DMS79 (cell line): Measurements from ENCODE around the gene RFTN2.
"Not testable (repeated sequence)": the region's sequence is repeated elsewhere in the genome, so short reads cannot be mapped to it uniquely, and the experiment has no call there.

ENCODE experiments used
- DNase-seq: peaks from one replicate; lab custom pipeline; 2025; lab: John Stamatoyannopoulos, UW

RFTN2 gene

GRCh38 chr2:197674591-197674990, 796 bp downstream of the RFTN2 start:
- no peak for DNase-seq

- DNase-seq: no peak
These were observed 1.3 kb downstream of the RFTN2 start for GRCh38 chr2:197674060-197674459.

GRCh38 chr2:197673606-197674005, 1.8 kb downstream of the RFTN2 start:
- no peak for DNase-seq

DNA sequence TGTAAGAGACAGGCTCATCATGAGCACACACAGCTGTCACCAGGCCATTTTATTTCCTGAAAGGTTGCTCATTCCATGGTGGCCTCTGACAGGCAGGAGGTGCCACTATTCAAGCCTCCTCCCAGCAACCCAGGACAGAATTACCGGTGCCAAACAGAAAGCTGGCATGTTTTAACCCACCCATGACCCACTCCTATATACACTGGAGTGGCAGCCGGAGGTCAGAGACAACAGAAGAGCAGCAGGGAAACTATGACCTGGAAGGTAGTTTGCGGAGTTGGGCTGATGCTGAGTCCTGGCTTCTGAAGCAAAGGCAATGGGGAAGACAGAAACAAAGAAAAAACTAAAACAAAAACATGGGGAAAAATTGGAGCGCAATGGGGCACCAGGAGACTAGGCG, 2.3 kb downstream of the RFTN2 start:
- no peak for DNase-seq

- DNase-seq: no peak
These were observed 3.0 kb downstream of the RFTN2 start for GRCh38 chr2:197672371-197672893.

DNA sequence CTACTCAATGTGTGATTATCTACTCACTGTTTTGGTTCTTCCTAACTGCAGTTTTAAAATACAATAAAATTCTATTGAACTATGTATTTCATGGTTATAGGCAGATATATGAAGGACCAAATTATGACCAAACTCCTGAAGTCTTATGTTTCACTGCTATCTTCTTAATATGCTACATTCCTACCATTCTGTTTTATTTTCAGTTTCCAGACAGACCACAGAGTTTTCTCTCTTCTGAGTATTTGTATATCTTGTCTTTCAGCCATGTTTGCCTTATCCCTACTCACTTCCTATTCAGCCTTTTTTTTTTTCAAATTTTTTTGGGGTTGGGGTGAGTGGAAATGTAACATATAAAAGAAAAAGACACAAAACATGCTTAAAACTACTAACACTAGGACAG, 6.3 kb downstream of the RFTN2 start:
- DNase-seq: no peak

DNA sequence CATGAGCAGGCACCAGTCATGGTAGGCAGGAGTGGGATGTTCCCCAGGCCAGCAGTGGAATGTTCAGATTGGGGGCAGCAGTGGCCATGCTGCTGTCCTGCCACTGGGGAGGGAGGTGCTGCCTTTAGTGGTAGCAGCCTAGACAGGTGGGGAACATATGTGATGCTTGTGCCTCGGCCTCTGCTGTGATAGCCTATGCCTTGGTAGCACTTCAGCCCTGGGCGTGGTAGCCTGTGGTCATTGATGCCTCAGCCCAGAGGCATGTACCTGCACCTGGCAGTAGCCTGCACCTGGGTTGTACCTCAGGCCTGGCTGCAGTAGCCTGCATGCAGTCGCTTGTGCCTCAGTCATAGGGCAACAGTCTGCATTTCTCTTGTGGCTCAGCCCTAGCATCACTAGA, 7.1 kb downstream of the RFTN2 start:
- DNase-seq: no peak

GRCh38 chr2:197666277-197666676, 9.1 kb downstream of the RFTN2 start:
- DNase-seq: no peak

DNA sequence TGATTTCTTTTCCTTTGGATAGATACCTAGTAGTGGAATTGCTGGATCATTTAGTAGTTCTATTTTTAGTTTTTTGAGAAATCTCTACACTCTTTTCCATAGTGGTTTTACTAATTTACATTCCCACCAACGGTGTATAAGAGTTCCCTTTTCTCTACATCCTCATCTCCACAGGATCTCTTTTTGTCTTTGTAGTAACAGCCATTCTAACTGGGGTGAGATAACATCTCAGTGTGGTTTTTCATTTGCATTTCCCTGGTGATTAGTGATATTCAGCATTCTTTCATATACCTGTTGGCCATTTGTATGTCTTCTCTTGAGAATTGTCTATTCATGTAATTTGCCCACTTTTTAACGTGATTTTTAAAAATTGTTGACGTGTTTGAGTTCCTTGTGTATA, 13.8 kb downstream of the RFTN2 start:
- DNase-seq: no peak

DNA sequence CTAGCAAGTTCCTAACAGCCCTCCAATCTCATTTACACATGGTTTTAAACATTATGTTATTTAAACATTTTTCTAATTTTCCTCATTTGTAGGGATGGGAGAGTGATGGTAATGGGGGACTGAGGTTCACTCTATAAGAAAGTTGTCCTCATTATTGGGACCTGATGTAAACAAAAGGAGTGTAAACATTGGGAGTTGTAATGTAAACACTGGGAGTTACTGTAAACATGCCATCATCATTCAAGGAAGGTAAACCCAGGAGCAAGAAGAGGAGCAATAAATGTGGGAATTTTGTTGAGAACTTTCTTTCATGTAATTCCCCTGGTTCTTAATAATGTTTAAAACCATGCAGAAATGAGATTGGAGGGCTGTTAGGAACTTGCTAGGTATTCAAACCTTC, 17.8 kb downstream of the RFTN2 start:
- no peak for DNase-seq

- no peak for DNase-seq
These were observed 27.3 kb downstream of the RFTN2 start for GRCh38 chr2:197647961-197648690.

DNA sequence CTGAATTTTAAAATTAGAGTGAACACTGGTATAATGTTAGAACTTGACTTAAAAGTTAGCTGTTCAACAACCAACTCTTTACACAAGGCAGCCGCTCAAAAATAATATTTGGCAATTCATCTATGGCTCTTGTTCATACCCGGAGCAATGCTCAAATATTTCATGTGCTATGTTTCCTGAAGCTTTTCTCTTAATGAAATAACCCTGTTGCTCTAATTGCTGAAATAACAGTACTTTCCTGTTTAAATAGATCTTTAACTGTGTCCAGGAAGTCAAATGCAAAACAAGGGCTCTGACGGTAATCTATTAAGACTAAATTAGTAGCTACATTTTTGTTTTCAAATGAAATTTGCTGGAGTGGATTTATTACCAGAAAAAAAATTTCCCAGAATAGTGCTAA, 33.7 kb downstream of the RFTN2 start:
- no peak for DNase-seq

GRCh38 chr2:197640571-197641122, 34.7 kb downstream of the RFTN2 start:
- not testable (repeated sequence) for DNase-seq

GRCh38 chr2:197633109-197633657, 42.2 kb downstream of the RFTN2 start:
- DNase-seq: no peak

DNA sequence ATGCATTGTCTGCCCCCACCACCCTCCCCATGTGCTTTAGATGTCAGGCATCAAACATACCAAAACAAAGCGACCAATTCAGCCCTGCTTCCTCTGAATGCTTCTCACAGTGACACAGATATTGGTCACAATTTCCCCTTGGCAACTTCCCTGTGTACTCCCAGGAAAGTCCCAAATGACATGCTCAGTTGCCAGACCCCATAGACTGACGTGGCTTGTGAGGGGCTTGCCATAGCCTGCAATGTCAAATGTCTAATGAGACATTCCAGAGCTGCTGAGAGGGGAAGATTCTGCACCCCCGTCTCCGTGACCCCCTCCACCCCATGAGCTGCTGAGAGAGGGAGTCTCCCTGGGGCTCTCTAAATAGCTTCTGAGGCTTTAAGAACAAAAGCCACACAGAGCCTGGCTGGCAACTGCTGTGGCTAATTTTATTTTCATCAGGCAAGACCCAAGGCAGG, 47.3 kb downstream of the RFTN2 start:
- no peak for DNase-seq

GRCh38 chr2:197626965-197627625, 48.3 kb downstream of the RFTN2 start:
- DNase-seq: no peak

GRCh38 chr2:197620133-197620532, 55.3 kb downstream of the RFTN2 start:
- DNase-seq: no peak

GRCh38 chr2:197615016-197615652, 60.3 kb downstream of the RFTN2 start:
- DNase-seq: no peak

- DNase-seq: no peak
These were observed 60.9 kb downstream of the RFTN2 start for GRCh38 chr2:197614532-197614931.

DNA sequence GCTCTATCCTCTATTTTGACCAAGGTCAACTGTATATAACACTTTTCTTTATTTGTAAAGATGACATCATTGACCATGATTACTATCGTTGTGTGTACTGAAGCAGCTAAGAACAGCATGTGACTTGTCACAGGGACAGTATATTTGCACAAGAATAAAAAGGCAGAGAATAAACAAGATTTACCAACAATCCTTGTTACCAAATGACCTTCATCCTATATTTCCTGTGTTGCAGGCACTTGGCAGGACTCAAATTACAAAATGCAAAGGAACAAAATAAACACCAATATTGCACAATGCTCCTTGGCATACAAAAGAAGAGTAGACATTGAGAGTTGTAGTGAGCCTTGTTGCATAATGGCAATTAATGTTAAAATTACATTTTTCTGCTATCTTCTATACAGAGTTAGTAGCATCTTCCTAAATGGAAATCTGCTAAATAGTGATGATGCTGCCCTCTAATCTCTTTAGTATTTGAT, 61.8 kb downstream of the RFTN2 start:
- DNase-seq: no peak

DNA sequence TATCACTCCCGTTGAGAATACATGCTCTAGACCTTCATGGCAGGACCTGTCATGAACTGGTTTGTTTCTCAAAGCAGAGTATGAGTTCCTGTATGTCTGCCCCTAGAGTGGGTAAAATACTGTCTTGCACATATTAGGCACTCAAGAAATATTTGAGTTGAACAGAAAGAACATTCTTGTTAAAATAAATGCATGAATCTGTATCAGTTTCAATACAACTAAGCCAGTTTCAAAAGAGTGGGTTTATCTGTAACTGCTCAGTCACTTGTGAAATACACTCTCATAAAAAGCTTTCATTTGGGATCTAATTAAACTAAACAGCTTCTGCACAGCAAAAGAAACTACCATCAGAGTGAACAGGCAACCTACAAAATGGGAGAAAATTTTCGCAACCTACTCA, 69.2 kb downstream of the RFTN2 start:
- DNase-seq: no peak
